K562 (cell line): ENCODE measurements around the gene HEPACAM2.

Source experiments
- GABPB2 ChIP-seq: fragments of 250-450 bp; sonication (Bioruptor Pico); conservative IDR thresholded peaks from 2 replicates; pipeline ENCODE4 v1.5.1; 2021; ENCODE audit warnings: mild to moderate bottlenecking
- TAL1 ChIP-seq: fragments of 450-650 bp; IDR thresholded peaks from 2 replicates; pipeline ENCODE4 v1.6.1; 2016; ENCODE audit warnings: mild to moderate bottlenecking

GRCh38 chr7:93245525-93246432 lies 19.5 kb upstream of the HEPACAM2 start:
- TF ChIP-seq GABPB2: no peak
- no peak for TF ChIP-seq TAL1
